ENCODE measurements around the gene KCNQ5. TPM values are rescaled to one million over a fixed set of nuclear protein-coding genes. Genes with fewer than 3 reads are reported as not detected.

The KCNQ5 gene
- total and polyA plus RNA-seq, 12 donors: 0.10 to 3.6 (median 0.52) TPM

GRCh38 chr6:72850469-72850868 lies 228.6 kb downstream of the KCNQ5 start:
- no peak for DNase-seq
- H3K36me3 ChIP-seq (replicated peaks in 1 of 2): no peaks in the 10 kb centered on the region
- H3K27me3 ChIP-seq: no peaks in the 10 kb centered on the region
- no peak overlapping the region for H3K27ac ChIP-seq
- no peak overlapping the region for H3K4me3 ChIP-seq
- intact Hi-C loops (cut with DNase I): no loop called here
- H3K4me1 ChIP-seq (replicated peaks in 1 of 2): no peaks in the 10 kb centered on the region
- TF ChIP-seq CTCF (IDR thresholded peaks at IDR 0.05): no peak
- TF ChIP-seq POLR2A (IDR thresholded peaks at IDR 0.05): no peak
- WGBS, 4 donors: 44 to 77% (median 49%) methylated on average over 1 of the region's 1 CpG
- no peaks in the 10 kb centered on the region for H3K9me3 ChIP-seq (replicated peaks in 1 of 3)

- intact Hi-C loops (cut with DNase I): no loop called here
- Histone ChIP-seq H3K4me1 (replicated peaks in 1 of 2) (no peaks in the 10 kb centered on the region), H3K27ac (no peak overlapping the region), H3K36me3 (replicated peaks in 1 of 2) (no peaks in the 10 kb centered on the region), H3K4me3 (no peak overlapping the region), H3K9me3 (replicated peaks in 1 of 3) (no peaks in the 10 kb centered on the region), H3K27me3 (no peaks in the 10 kb centered on the region)
- WGBS, 4 donors: 66 to 81% (median 72%) methylated on average over 2 of the region's 2 CpGs
- TF ChIP-seq POLR2A (IDR thresholded peaks at IDR 0.05) (no peak), CTCF (IDR thresholded peaks at IDR 0.05) (no peak)
- no peak for DNase-seq
Measured at GRCh38 chr6:72855471-72855870, 233.6 kb downstream of the KCNQ5 start.

- Histone ChIP-seq H3K4me1 (replicated peaks in 1 of 2) (no peaks in the 10 kb centered on the region), H3K27me3 (no peaks in the 10 kb centered on the region), H3K4me3 (no peak overlapping the region), H3K9me3 (replicated peaks in 1 of 3) (no peaks in the 10 kb centered on the region), H3K36me3 (replicated peaks in 1 of 2) (no peaks in the 10 kb centered on the region), H3K27ac (no peak overlapping the region)
- DNase-seq: no peak
- TF ChIP-seq POLR2A (IDR thresholded peaks at IDR 0.05): no peak
- TF ChIP-seq CTCF (IDR thresholded peaks at IDR 0.05): no peak
- WGBS, 4 donors: 60 to 70% (median 65%) methylated on average over 3 of the region's 3 CpGs
- intact Hi-C loops (cut with DNase I): no loop called here
Measured at GRCh38 chr6:72856801-72857200, 234.9 kb downstream of the KCNQ5 start.

GRCh38 chr6:72857791-72858585 lies 236.1 kb downstream of the KCNQ5 start:
- 72 to 81% (median 75%) methylated on average over 4 of the region's 4 CpGs for WGBS, 4 donors
- Histone ChIP-seq H3K9me3 (replicated peaks in 1 of 3) (no peaks in the 10 kb centered on the region), H3K27me3 (no peaks in the 10 kb centered on the region), H3K4me1 (replicated peaks in 1 of 2) (no peaks in the 10 kb centered on the region), H3K27ac (no peak overlapping the region), H3K36me3 (replicated peaks in 1 of 2) (no peaks in the 10 kb centered on the region), H3K4me3 (no peak overlapping the region)
- DNase-seq: no peak
- intact Hi-C loops (cut with DNase I): no loop called here
- TF ChIP-seq POLR2A (IDR thresholded peaks at IDR 0.05) (no peak), CTCF (IDR thresholded peaks at IDR 0.05) (no peak)
